Endothelial cell of umbilical vein (primary cell): ENCODE results near the gene DGUOK. TPM values are rescaled to one million over a fixed set of nuclear protein-coding genes. Genes with fewer than 3 reads are reported as not detected.

Experiments
- BruUV-seq: library from RNA; stranded (reverse); fragments of 400-500 nt; replicated peaks from 2 replicates; lab custom pipeline; 2021; lab: Mats Ljungman, UMichigan
- CTCF ChIA-PET: fragments of 300-600, 350-600 bp; sonication (Branson Sonifier 250); formaldehyde crosslinking; loops from one replicate; lab custom pipeline; 2021; ENCODE audit warnings: antibody characterized with exemption, inconsistent platforms; lab: Charles Lee
- POLR2A ChIA-PET: fragments of 300-600, 350-600 bp; sonication (Branson Sonifier 250); formaldehyde crosslinking; loops from one replicate; lab custom pipeline; 2021; ENCODE audit warnings: antibody characterized with exemption, inconsistent platforms; lab: Charles Lee
- DNase-seq: peaks from one replicate; pipeline ENCODE4 v3.0.0-alpha.2; 2011; ENCODE audit warnings: low read depth, low spot score
- FAIRE-seq: peaks from 2 replicates; lab custom pipeline; 2011; peaks lifted over from hg19 to GRCh38; lab: Jason Lieb, UNC
- H2AFZ ChIP-seq: 2 replicates; pipeline ENCODE4 v1.6.0; 2012; ENCODE audit warnings: low read depth, low read length, control low read depth, inconsistent platforms
- H3K27ac ChIP-seq: 2 replicates; pipeline ENCODE4 v1.5.1; 2011; ENCODE audit warnings: low read depth, mild to moderate bottlenecking, control low read depth, low read length, moderate library complexity; ENCODE audit not compliant: insufficient read depth
- H3K27me3 ChIP-seq, 2 experiments: 2 replicates each; pipeline versions ENCODE4 v1.6.0 to v1.6.1; 2011; ENCODE audit warnings: low read length in 2 of 2, mixed read lengths in 1 of 2; ENCODE audit not compliant: control insufficient read depth in 2 of 2, insufficient read depth in 2 of 2
- H3K36me3 ChIP-seq, 2 experiments: 2 replicates in 1 of 2; 3 replicates in 1 of 2; pipeline ENCODE4 v1.5.1; 2011; ENCODE audit warnings: low read length in 2 of 2, mild to moderate bottlenecking in 1 of 2, moderate library complexity in 1 of 2; ENCODE audit not compliant: control insufficient read depth in 2 of 2, insufficient read depth in 2 of 2; ENCODE audit errors: extremely low read depth in 1 of 2
- H3K4me1 ChIP-seq: 3 replicates; pipeline ENCODE4 v1.5.1; 2011; ENCODE audit warnings: mild to moderate bottlenecking, low read length; ENCODE audit not compliant: control insufficient read depth, insufficient read depth; ENCODE audit errors: extremely low read depth
- H3K4me2 ChIP-seq: 2 replicates; pipeline ENCODE4 v1.6.1; 2011; ENCODE audit warnings: low read length, control low read depth, mixed read lengths; ENCODE audit not compliant: insufficient read depth
- H3K4me3 ChIP-seq, 3 experiments: fragments of 200-600 bp in 1 of 3; sonication (generic), shearing (Covaris generic) in 1 of 3; replicated peaks in 1 of 3; 2 replicates each; pipeline ENCODE4 v1.5.1; 2011 to 2016; ENCODE audit warnings: control low read depth in 3 of 3, low read length in 3 of 3, mild to moderate bottlenecking in 2 of 3, inconsistent platforms in 1 of 3, low read depth in 1 of 3, moderate library complexity in 1 of 3; ENCODE audit not compliant: insufficient read depth in 1 of 3
- H3K79me2 ChIP-seq: 2 replicates; pipeline ENCODE4 v1.6.0; 2012; ENCODE audit warnings: low read length, inconsistent platforms; ENCODE audit not compliant: control insufficient read depth, insufficient read depth
- H3K9ac ChIP-seq: replicated peaks from 2 replicates; pipeline ENCODE3; 2011; ENCODE audit warnings: low read length, control low read depth; ENCODE audit not compliant: insufficient read depth; ENCODE audit errors: extremely low read depth
- H3K9me1 ChIP-seq: replicated peaks from 3 replicates; pipeline ENCODE4 v1.6.0; 2011; ENCODE audit warnings: mild to moderate bottlenecking, low read length; ENCODE audit not compliant: control insufficient read depth, insufficient read depth; ENCODE audit errors: extremely low read depth
- H3K9me3 ChIP-seq: replicated peaks from 2 replicates; pipeline ENCODE4 v1.5.1; 2012; ENCODE audit warnings: low read length, inconsistent platforms; ENCODE audit not compliant: control insufficient read depth, insufficient read depth
- H4K20me1 ChIP-seq: replicated peaks from 2 replicates; pipeline ENCODE3; 2011; ENCODE audit warnings: mild to moderate bottlenecking, low read length; ENCODE audit not compliant: control insufficient read depth, insufficient read depth; ENCODE audit errors: extremely low read depth
- EZH2 ChIP-seq: IDR thresholded peaks from 2 replicates; pipeline ENCODE4 v1.6.1; 2012; ENCODE audit warnings: borderline replicate concordance, low read depth, mild to moderate bottlenecking, moderate library complexity, low read length, inconsistent platforms; ENCODE audit not compliant: severe bottlenecking
- FOS ChIP-seq: IDR thresholded peaks from 2 replicates; pipeline ENCODE4 v1.6.1; 2011; ENCODE audit warnings: mild to moderate bottlenecking, low read length, moderate library complexity, borderline replicate concordance; ENCODE audit not compliant: insufficient read depth
- GATA2 ChIP-seq: IDR thresholded peaks from 2 replicates; pipeline ENCODE4 v1.7.0; 2011; ENCODE audit warnings: low read depth, mild to moderate bottlenecking, moderate library complexity, mixed read lengths, low read length; ENCODE audit not compliant: insufficient read length, insufficient read depth
- JUN ChIP-seq: IDR thresholded peaks from 2 replicates; pipeline ENCODE4 v1.6.1; 2011; ENCODE audit warnings: borderline replicate concordance, low read depth; ENCODE audit not compliant: insufficient read length, insufficient read depth
- MYC ChIP-seq: IDR thresholded peaks from one replicate; pipeline ENCODE4 v1.6.1; 2011; ENCODE audit warnings: mild to moderate bottlenecking, low read depth, low read length
- POLR2A ChIP-seq: IDR thresholded peaks from 2 replicates; pipeline ENCODE4 v1.6.1; 2012; ENCODE audit warnings: low read depth, mild to moderate bottlenecking, control low read depth, low read length
- POLR2AphosphoS5 ChIP-seq: IDR thresholded peaks from 2 replicates; pipeline ENCODE4 v1.6.1; 2012; ENCODE audit warnings: low read depth, mild to moderate bottlenecking, control low read depth, low read length, moderate library complexity; ENCODE audit not compliant: insufficient read depth
- dilution Hi-C: fragments of 300-500 bp; cut with MboI; formaldehyde crosslinking; loops from one replicate; pipeline ENCODE4 v1.15.0; 2019; ENCODE audit warnings: low sequenced_read_pairs; ENCODE audit not compliant: extremely low pct_ligation_motif_present
- intact Hi-C: fragments of 100-400 bp; cut with micrococcal nuclease; formaldehyde crosslinking; loops from one replicate; pipeline ENCODE4 v1.10.0; 2022
- polyA plus RNA-seq, 4 experiments: library from polyadenylated mRNA; depleted of rRNA in 3 of 4; stranded (reverse) in 3 of 4; unstranded in 1 of 4; fragments of >200 nt; gene quantifications; 2 replicates each; pipeline versions ENCODE4 v1.2.1 to v1.2.3, GENCODE V29; 2011 to 2012; ENCODE audit warnings: missing spikeins in 1 of 4
- total RNA-seq: library from RNA; stranded (reverse); gene quantifications from 2 replicates; pipeline ENCODE4 v1.2.3, GENCODE V29; 2021
- TF ChIP-seq, protein P1 (sequence below), 2 donors: IDR thresholded peaks; 1 replicate in 1 of 2; 2 replicates in 1 of 2; pipeline ENCODE4 v1.5.1; 2011; ENCODE audit warnings: low read length in 2 of 2, mild to moderate bottlenecking in 2 of 2, moderate library complexity in 2 of 2, control low read depth in 1 of 2, inconsistent platforms in 1 of 2, low read depth in 1 of 2; ENCODE audit not compliant: insufficient read depth in 1 of 2; ENCODE audit errors: extremely low read depth in 1 of 2
- TF ChIP-seq, protein P2 (sequence below): IDR thresholded peaks from 2 replicates; pipeline ENCODE4 v1.6.1; 2011; ENCODE audit not compliant: insufficient read depth, insufficient read length

DGUOK gene
- total and polyA plus RNA-seq, 2 donors (not counting 3 experiments of a cell fraction or from before 2014, with no cell fraction given): 51.8 to 77.5 TPM

DNA sequence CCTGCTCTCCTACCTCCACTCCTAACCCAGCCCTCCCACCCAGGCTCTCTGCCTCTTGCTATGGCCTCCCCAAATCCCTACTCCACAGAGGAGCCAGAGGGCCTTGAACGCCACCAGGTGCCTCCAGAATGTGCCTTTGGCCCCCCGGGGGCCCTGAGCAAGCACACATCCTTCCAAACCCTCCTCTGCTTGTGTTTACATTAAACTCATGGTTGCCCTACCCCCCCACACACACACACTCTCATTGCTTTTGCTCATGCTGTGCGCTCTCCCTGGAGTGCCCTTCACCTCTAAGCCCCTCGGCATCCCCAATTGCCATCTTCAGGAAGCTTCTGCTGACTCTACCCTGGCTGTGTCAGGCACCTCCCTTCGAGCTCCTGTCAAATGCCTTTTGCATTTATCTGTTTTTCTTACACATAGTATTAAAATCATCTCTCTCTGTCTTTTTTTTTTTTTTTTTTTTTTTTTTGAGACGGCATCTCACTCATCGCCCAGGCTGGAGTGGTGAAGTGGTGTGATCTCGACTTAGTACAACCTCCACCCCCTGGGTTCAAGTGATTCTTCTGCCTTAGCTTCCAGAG, 41.8 kb downstream of the DGUOK start:
- TF ChIP-seq POLR2AphosphoS5: no peak
- TF ChIP-seq JUN: no peak
- TF ChIP-seq, protein P1, sequence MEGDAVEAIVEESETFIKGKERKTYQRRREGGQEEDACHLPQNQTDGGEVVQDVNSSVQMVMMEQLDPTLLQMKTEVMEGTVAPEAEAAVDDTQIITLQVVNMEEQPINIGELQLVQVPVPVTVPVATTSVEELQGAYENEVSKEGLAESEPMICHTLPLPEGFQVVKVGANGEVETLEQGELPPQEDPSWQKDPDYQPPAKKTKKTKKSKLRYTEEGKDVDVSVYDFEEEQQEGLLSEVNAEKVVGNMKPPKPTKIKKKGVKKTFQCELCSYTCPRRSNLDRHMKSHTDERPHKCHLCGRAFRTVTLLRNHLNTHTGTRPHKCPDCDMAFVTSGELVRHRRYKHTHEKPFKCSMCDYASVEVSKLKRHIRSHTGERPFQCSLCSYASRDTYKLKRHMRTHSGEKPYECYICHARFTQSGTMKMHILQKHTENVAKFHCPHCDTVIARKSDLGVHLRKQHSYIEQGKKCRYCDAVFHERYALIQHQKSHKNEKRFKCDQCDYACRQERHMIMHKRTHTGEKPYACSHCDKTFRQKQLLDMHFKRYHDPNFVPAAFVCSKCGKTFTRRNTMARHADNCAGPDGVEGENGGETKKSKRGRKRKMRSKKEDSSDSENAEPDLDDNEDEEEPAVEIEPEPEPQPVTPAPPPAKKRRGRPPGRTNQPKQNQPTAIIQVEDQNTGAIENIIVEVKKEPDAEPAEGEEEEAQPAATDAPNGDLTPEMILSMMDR (IDR thresholded peaks at IDR 0.05; ENCODE audit: extremely low read depth in 1 of 2, insufficient read depth in 1 of 2, low read depth in 1 of 2, low read length in 2 of 2): no peak
- no peak for TF ChIP-seq POLR2A
- no peak for TF ChIP-seq GATA2
- no peak for TF ChIP-seq EZH2
- no peak for TF ChIP-seq FOS
- TF ChIP-seq, protein P2, sequence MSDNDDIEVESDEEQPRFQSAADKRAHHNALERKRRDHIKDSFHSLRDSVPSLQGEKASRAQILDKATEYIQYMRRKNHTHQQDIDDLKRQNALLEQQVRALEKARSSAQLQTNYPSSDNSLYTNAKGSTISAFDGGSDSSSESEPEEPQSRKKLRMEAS: no peak
- TF ChIP-seq MYC: no peak
- CTCF ChIA-PET: interaction anchor here (0.6 kb wide), 1 partner anchor 35 kb away, joined by 5 read pairs; no protein-coding TSS in a partner anchor
- DNase-seq: no peak
- Histone ChIP-seq H4K20me1 (no peaks in the 10 kb centered on the region), H3K36me3 (no peaks in the 10 kb centered on the region), H3K27me3 (no peaks in the 10 kb centered on the region), H3K9ac (no peak overlapping the region), H3K79me2 (no peaks in the 10 kb centered on the region), H2AFZ (no peak overlapping the region), H3K9me1 (no peaks in the 10 kb centered on the region), H3K9me3 (no peaks in the 10 kb centered on the region), H3K4me2 (no peak overlapping the region), H3K4me1 (peaks cover 6% of the 10 kb centered on the region), H3K4me3 (no peak overlapping the region), H3K27ac (no peak overlapping the region)
- intact Hi-C loops (no loop called here), dilution Hi-C loops (no loop called here)
- no TSS peak for BruUV-seq
- no peak for FAIRE-seq
- POLR2A ChIA-PET: no interaction called here
